ENCODE measurements around the gene PPP1R1B. TPM values are rescaled to one million over a fixed set of nuclear protein-coding genes. Genes with fewer than 3 reads are reported as not detected.

Gene PPP1R1B
- total RNA-seq, 4 donors from 2014 or later = 2.7 to 12.2 (median 8.6) TPM

- H3K4me3 ChIP-seq = no peak overlapping the region
- no peak overlapping the region for H3K27ac ChIP-seq
- no peaks in the 10 kb centered on the region for H3K9me3 ChIP-seq
- ATAC-seq = no peak
- H3K27me3 ChIP-seq = peaks cover 84% of the 10 kb centered on the region
- no peaks in the 10 kb centered on the region for H3K36me3 ChIP-seq
- peaks cover 0 to 15% (median 4%) of the 10 kb centered on the region in 3 donors for H3K4me1 ChIP-seq
- WGBS, 2 donors (ENCODE audit: low coverage in 1 of 2) = 70 to 83% methylated on average over 2 to 5 of the region's 7 CpGs
- no peak for TF ChIP-seq POLR2AphosphoS5 (IDR thresholded peaks at IDR 0.05)
- TF ChIP-seq EP300 (IDR thresholded peaks at IDR 0.05) = no peak
Observed at GRCh38 chr17:39612935-39613464, 13.8 kb upstream of the PPP1R1B start.

GRCh38 chr17:39614545-39615157, 12.1 kb upstream of the PPP1R1B start:
- Histone ChIP-seq H3K27me3 (peaks cover 67% of the 10 kb centered on the region), H3K4me1 (peaks cover 0 to 20% (median 8%) of the 10 kb centered on the region in 3 donors), H3K36me3 (no peaks in the 10 kb centered on the region), H3K9me3 (no peaks in the 10 kb centered on the region), H3K4me3 (no peak overlapping the region), H3K27ac (no peak overlapping the region)
- no peak for ATAC-seq
- WGBS, 2 donors (ENCODE audit: low coverage in 1 of 2) = 93 to 100% methylated on average over 1 to 3 of the region's 3 CpGs
- TF ChIP-seq POLR2AphosphoS5 (IDR thresholded peaks at IDR 0.05) (no peak), CTCF (IDR thresholded peaks at IDR 0.05) (no peak), POLR2A (IDR thresholded peaks at IDR 0.05) (no peak), EP300 (IDR thresholded peaks at IDR 0.05) (no peak)

GRCh38 chr17:39615434-39615833, 11.3 kb upstream of the PPP1R1B start:
- WGBS, 2 donors (ENCODE audit: low coverage in 1 of 2) = 14 to 100% methylated on average over 1 to 2 of the region's 6 CpGs
- Histone ChIP-seq H3K9me3 (no peaks in the 10 kb centered on the region), H3K4me3 (no peak overlapping the region), H3K27ac (no peak overlapping the region), H3K36me3 (no peaks in the 10 kb centered on the region), H3K27me3 (peaks cover 62% of the 10 kb centered on the region), H3K4me1 (peaks cover 0 to 20% (median 8%) of the 10 kb centered on the region in 3 donors)
- ATAC-seq = no peak
- TF ChIP-seq EP300 (IDR thresholded peaks at IDR 0.05) (no peak), CTCF (IDR thresholded peaks at IDR 0.05) (no peak), POLR2AphosphoS5 (IDR thresholded peaks at IDR 0.05) (no peak), POLR2A (IDR thresholded peaks at IDR 0.05) (no peak)

- ATAC-seq = no peak
- 92% methylated on average over 3 of the region's 3 CpGs; no CpG with 5 or more reads in 1 of the 2 donors for WGBS, 2 donors (ENCODE audit: low coverage in 1 of 2)
- Histone ChIP-seq H3K4me3 (peak overlapping the region in 1 of 2 donors; percentile 70), H3K27ac (no peak overlapping the region), H3K36me3 (no peaks in the 10 kb centered on the region), H3K9me3 (no peaks in the 10 kb centered on the region), H3K27me3 (peaks cover 58% of the 10 kb centered on the region), H3K4me1 (peaks cover 0 to 25% (median 8%) of the 10 kb centered on the region in 3 donors)
- no peak for TF ChIP-seq EP300 (IDR thresholded peaks at IDR 0.05)
- TF ChIP-seq POLR2A (IDR thresholded peaks at IDR 0.05) = no peak
- no peak for TF ChIP-seq POLR2AphosphoS5 (IDR thresholded peaks at IDR 0.05)
- no peak for TF ChIP-seq CTCF (IDR thresholded peaks at IDR 0.05)
Observed at GRCh38 chr17:39617100-39617445, 9.7 kb upstream of the PPP1R1B start.

- no CpG with 5 or more reads among the region's 79 CpGs for WGBS, 2 donors (ENCODE audit: low coverage in 1 of 2)
- TF ChIP-seq POLR2A (IDR thresholded peaks at IDR 0.05) = no peak
- no peak for TF ChIP-seq POLR2AphosphoS5 (IDR thresholded peaks at IDR 0.05)
- no peak for TF ChIP-seq CTCF (IDR thresholded peaks at IDR 0.05)
- TF ChIP-seq EP300 (IDR thresholded peaks at IDR 0.05) = no peak
- ATAC-seq = peak; percentile 54
- Histone ChIP-seq H3K4me3 (peak overlapping the region; percentile 51 to 70), H3K4me1 (peaks cover 0 to 29% (median 8%) of the 10 kb centered on the region in 3 donors), H3K27me3 (peaks cover 52% of the 10 kb centered on the region), H3K27ac (peak overlapping the region in 3 of 4 donors; percentile 61 to 73 (median 69)), H3K9me3 (no peaks in the 10 kb centered on the region), H3K36me3 (no peaks in the 10 kb centered on the region)
Observed at GRCh38 chr17:39617446-39618245, 9.1 kb upstream of the PPP1R1B start.

All from gastroesophageal sphincter (tissue), 4 donors.